Measurements from ENCODE around the gene SMCO2.

SMCO2 gene

GRCh38 chr12:27508736-27509431 is 62.3 kb downstream of the SMCO2 start:
- no peaks in the 10 kb centered on the region for H3K9me3 ChIP-seq (ENCODE audit: severe bottlenecking)
- H3K27me3 ChIP-seq (ENCODE audit: insufficient read depth, low read depth, severe bottlenecking): no peaks in the 10 kb centered on the region
- no peak for DNase-seq
- H3K36me3 ChIP-seq: no peaks in the 10 kb centered on the region
- H3K4me3 ChIP-seq (ENCODE audit: low read depth, low read length): no peak overlapping the region
- TF ChIP-seq CTCF (IDR thresholded peaks at IDR 0.05; ENCODE audit: low read depth, low read length): no peak
- H3K27ac ChIP-seq: no peak overlapping the region

- no peak for DNase-seq
- Histone ChIP-seq H3K27ac (no peak overlapping the region), H3K9me3 (ENCODE audit: severe bottlenecking) (no peaks in the 10 kb centered on the region), H3K36me3 (no peaks in the 10 kb centered on the region), H3K27me3 (ENCODE audit: insufficient read depth, low read depth, severe bottlenecking) (no peaks in the 10 kb centered on the region), H3K4me3 (ENCODE audit: low read depth, low read length) (no peak overlapping the region)
- no peak for TF ChIP-seq CTCF (IDR thresholded peaks at IDR 0.05; ENCODE audit: low read depth, low read length)
These were observed 64.6 kb downstream of the SMCO2 start for GRCh38 chr12:27511031-27511722.

GRCh38 chr12:27511723-27512045 is 65.1 kb downstream of the SMCO2 start:
- Histone ChIP-seq H3K9me3 (ENCODE audit: severe bottlenecking) (no peaks in the 10 kb centered on the region), H3K27me3 (ENCODE audit: insufficient read depth, low read depth, severe bottlenecking) (no peaks in the 10 kb centered on the region), H3K4me3 (ENCODE audit: low read depth, low read length) (no peak overlapping the region), H3K27ac (no peak overlapping the region), H3K36me3 (no peaks in the 10 kb centered on the region)
- DNase-seq: no peak
- TF ChIP-seq CTCF (IDR thresholded peaks at IDR 0.05; ENCODE audit: low read depth, low read length): no peak

- TF ChIP-seq CTCF (IDR thresholded peaks at IDR 0.05; ENCODE audit: low read depth, low read length): no peak
- Histone ChIP-seq H3K27me3 (ENCODE audit: insufficient read depth, low read depth, severe bottlenecking) (no peaks in the 10 kb centered on the region), H3K27ac (no peak overlapping the region), H3K36me3 (no peaks in the 10 kb centered on the region), H3K4me3 (ENCODE audit: low read depth, low read length) (no peak overlapping the region), H3K9me3 (ENCODE audit: severe bottlenecking) (no peaks in the 10 kb centered on the region)
- DNase-seq: no peak
These were observed 66.8 kb downstream of the SMCO2 start for GRCh38 chr12:27513155-27513824.

GRCh38 chr12:27515671-27516070 is 69.1 kb downstream of the SMCO2 start:
- H3K9me3 ChIP-seq (ENCODE audit: severe bottlenecking): no peaks in the 10 kb centered on the region
- no peaks in the 10 kb centered on the region for H3K27me3 ChIP-seq (ENCODE audit: insufficient read depth, low read depth, severe bottlenecking)
- no peak for TF ChIP-seq CTCF (IDR thresholded peaks at IDR 0.05; ENCODE audit: low read depth, low read length)

More at GRCh38 chr12:27515671-27516070, 69.1 kb downstream of the SMCO2 start:
- Histone ChIP-seq H3K4me3 (ENCODE audit: low read depth, low read length) (no peak overlapping the region), H3K36me3 (no peaks in the 10 kb centered on the region), H3K27ac (no peak overlapping the region)
- DNase-seq: no peak
